Ramos (cell line): ENCODE data around the gene PDIA5.

Experiments used
- in situ Hi-C: fragments of 300-500 bp; cut with MboI; formaldehyde crosslinking; loops from one replicate; pipeline ENCODE4 v1.14.3; 2022; ENCODE audit warnings: low sequenced_read_pairs; ENCODE audit not compliant: unreplicated experiment

Gene PDIA5

GRCh38 chr3:123088387-123088786 lies 21.6 kb downstream of the PDIA5 start:
- in situ Hi-C loops: no loop called here

GRCh38 chr3:123089611-123090331 lies 22.9 kb downstream of the PDIA5 start:
- in situ Hi-C loops: no loop called here

GRCh38 chr3:123090728-123091531 lies 24.1 kb downstream of the PDIA5 start:
- in situ Hi-C loops: no loop called here

GRCh38 chr3:123092243-123092642 lies 25.4 kb downstream of the PDIA5 start:
- in situ Hi-C loops: no loop called here

GRCh38 chr3:123093696-123094095 lies 26.9 kb downstream of the PDIA5 start:
- in situ Hi-C loops: no loop called here

- in situ Hi-C loops: no loop called here
Observed at GRCh38 chr3:123094516-123095313, 27.9 kb downstream of the PDIA5 start.

- in situ Hi-C loops: no loop called here
Observed at GRCh38 chr3:123096126-123096525, 29.3 kb downstream of the PDIA5 start.

GRCh38 chr3:123096731-123097130 lies 29.9 kb downstream of the PDIA5 start:
- in situ Hi-C loops: no loop called here

GRCh38 chr3:123098426-123099330 lies 31.9 kb downstream of the PDIA5 start:
- in situ Hi-C loops: no loop called here

GRCh38 chr3:123099331-123100192 lies 32.7 kb downstream of the PDIA5 start:
- in situ Hi-C loops: no loop called here

GRCh38 chr3:123100193-123100776 lies 33.5 kb downstream of the PDIA5 start:
- in situ Hi-C loops: no loop called here

GRCh38 chr3:123102249-123102648 lies 35.4 kb downstream of the PDIA5 start:
- in situ Hi-C loops: no loop called here

GRCh38 chr3:123102826-123103225 lies 36.0 kb downstream of the PDIA5 start:
- in situ Hi-C loops: no loop called here

- in situ Hi-C loops: no loop called here
Observed at GRCh38 chr3:123104550-123104949, 37.7 kb downstream of the PDIA5 start.

- in situ Hi-C loops: no loop called here
Observed at GRCh38 chr3:123105201-123106189, 38.7 kb downstream of the PDIA5 start.

- in situ Hi-C loops: no loop called here
Observed at GRCh38 chr3:123110282-123110975, 43.6 kb downstream of the PDIA5 start.
